Measurements from ENCODE around the gene CBLB.

DNA sequence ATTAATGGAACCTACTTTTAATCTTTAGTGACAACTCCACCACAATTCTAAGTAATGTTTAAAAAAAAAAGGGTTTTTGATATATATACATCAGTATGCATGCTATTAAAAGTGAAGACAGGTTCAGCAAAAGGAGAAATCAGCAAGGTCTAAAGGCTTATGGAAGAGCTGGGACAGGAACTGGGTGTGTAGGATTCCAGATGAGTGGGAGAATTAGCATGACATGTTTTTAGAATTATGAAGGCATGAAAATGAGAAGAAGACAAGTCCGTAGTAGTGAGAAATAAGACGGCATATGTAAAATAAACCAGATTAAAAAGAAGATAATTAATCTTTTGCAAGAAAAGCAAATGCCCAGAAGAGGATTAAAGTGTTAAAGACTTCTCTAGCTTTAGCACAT is 52.0 kb downstream of the CBLB start:
- TF ChIP-seq, protein P1, sequence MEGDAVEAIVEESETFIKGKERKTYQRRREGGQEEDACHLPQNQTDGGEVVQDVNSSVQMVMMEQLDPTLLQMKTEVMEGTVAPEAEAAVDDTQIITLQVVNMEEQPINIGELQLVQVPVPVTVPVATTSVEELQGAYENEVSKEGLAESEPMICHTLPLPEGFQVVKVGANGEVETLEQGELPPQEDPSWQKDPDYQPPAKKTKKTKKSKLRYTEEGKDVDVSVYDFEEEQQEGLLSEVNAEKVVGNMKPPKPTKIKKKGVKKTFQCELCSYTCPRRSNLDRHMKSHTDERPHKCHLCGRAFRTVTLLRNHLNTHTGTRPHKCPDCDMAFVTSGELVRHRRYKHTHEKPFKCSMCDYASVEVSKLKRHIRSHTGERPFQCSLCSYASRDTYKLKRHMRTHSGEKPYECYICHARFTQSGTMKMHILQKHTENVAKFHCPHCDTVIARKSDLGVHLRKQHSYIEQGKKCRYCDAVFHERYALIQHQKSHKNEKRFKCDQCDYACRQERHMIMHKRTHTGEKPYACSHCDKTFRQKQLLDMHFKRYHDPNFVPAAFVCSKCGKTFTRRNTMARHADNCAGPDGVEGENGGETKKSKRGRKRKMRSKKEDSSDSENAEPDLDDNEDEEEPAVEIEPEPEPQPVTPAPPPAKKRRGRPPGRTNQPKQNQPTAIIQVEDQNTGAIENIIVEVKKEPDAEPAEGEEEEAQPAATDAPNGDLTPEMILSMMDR (conservative IDR thresholded peaks at IDR 0.05; ENCODE audit: low read length), result no peak
- TF ChIP-seq EZH2phosphoT487 (IDR thresholded peaks at IDR 0.05; ENCODE audit: borderline replicate concordance, low read depth, low read length), result no peak

All from OCI-LY7 (cell line).